Breast epithelium (tissue), 4 donors: ENCODE data around the gene DLEC1. TPM values are rescaled to one million over a fixed set of nuclear protein-coding genes. Genes with fewer than 3 reads are reported as not detected.

Experiments
- DNase-seq, 2 donors: peaks; one replicate each; pipeline ENCODE4 v3.0.0-alpha.2; 2019; ENCODE audit warnings: low spot score in 2 of 2
- H3K27ac ChIP-seq, 2 donors: fragments of 200-600 bp; sonication (generic) in 1 of 2; one replicate each; pipeline ENCODE4 v1.5.1; 2016 to 2019; ENCODE audit warnings: mild to moderate bottlenecking in 1 of 2
- H3K27me3 ChIP-seq, 2 donors: fragments of 200-600 bp; sonication (generic) in 1 of 2; one replicate each; pipeline versions ENCODE4 v1.5.1 to v1.6.0; 2017 to 2019; ENCODE audit warnings: control low read depth in 1 of 2, mild to moderate bottlenecking in 1 of 2
- H3K36me3 ChIP-seq: fragments of 200-600 bp; one replicate; pipeline ENCODE4 v1.5.1; 2019
- H3K4me1 ChIP-seq, 2 donors: fragments of 200-600 bp; sonication (generic); one replicate each; pipeline ENCODE4 v1.5.1; 2016 to 2019; ENCODE audit warnings: control low read depth in 1 of 2
- H3K4me3 ChIP-seq, 3 donors: fragments of 200-600 bp; sonication (generic); 1 replicate in 2 of 3; 2 replicates in 1 of 3; pipeline ENCODE4 v1.5.1; 2016 to 2019; ENCODE audit warnings: mild to moderate bottlenecking in 3 of 3, moderate library complexity in 2 of 3
- H3K9me3 ChIP-seq, 2 donors: fragments of 200-600 bp; sonication (generic) in 1 of 2; one replicate each; pipeline ENCODE4 v1.5.1; 2016 to 2019; ENCODE audit warnings: control low read depth in 1 of 2
- POLR2A ChIP-seq: fragments of 450-650 bp; IDR thresholded peaks from one replicate; pipeline ENCODE4 v1.6.1; 2016; ENCODE audit warnings: antibody characterized with exemption, mild to moderate bottlenecking, moderate library complexity
- POLR2AphosphoS5 ChIP-seq, 3 donors: sonication (generic); formaldehyde crosslinking; IDR thresholded peaks; one replicate each; pipeline ENCODE4 v1.6.1; 2017; ENCODE audit warnings: antibody characterized with exemption in 3 of 3
- intact Hi-C: fragments of 100-400 bp; cut with DNase I; formaldehyde crosslinking; loops from one replicate; pipeline ENCODE4 v1.15.1; 2023; ENCODE audit warnings: low total_unique reads
- total RNA-seq, 3 donors: library from RNA; depleted of rRNA; stranded (reverse); fragments of >200 nt; gene quantifications; one replicate each; pipeline ENCODE4 v1.1.0, GENCODE V29; 2016
- TF ChIP-seq, protein P1 (sequence below), 3 donors: fragments of 450-650 bp; IDR thresholded peaks; one replicate each; pipeline ENCODE4 v1.5.1; 2016 to 2017; ENCODE audit warnings: antibody characterized with exemption in 3 of 3, mild to moderate bottlenecking in 3 of 3, moderate library complexity in 3 of 3

DLEC1 gene
- total RNA-seq, 3 donors from 2014 or later, result 0.98 to 2.0 (median 1.1) TPM

DNA sequence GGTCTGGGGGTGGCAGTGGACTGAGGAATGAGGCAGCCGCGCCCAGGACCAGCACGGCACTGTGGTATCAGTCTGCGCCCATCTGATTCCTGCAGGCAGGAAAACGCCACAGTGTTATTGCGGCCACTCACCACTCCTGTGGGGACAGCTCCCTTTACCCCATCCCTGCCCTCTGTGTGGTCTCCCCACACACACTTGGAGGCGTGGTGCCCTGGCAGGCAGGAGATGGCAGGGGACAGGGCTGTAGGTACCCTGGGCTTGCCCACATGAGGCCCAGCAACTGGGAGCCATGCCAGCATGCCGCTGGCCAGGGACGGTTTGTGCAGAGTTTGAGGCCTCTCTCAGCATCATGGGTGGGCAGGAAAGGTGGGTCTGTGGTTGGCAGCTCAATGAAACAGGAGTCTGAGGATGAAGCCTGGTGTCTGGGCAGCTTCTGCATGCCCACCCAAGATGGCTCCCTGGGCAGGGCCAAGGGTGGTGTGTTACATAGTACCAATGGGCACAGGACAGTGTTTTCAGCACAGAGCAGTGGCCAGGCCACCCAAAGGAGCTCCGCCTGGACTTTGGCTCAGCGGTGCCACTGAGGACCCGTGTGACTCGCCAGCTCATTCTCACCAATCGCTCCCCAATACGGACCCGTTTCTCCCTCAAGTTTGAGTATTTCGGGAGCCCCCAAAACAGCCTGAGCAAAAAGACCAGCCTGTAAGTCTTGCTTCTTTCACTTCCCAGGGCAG, 70.7 kb downstream of the DLEC1 start:
- H3K4me3 ChIP-seq, result no peak overlapping the region
- peak in 1 of 2 donors; percentile 36 for DNase-seq
- intact Hi-C loops, result no loop called here
- H3K4me1 ChIP-seq, result no peaks in the 10 kb centered on the region
- H3K27me3 ChIP-seq, result no peaks in the 10 kb centered on the region
- no peaks in the 10 kb centered on the region for H3K36me3 ChIP-seq
- H3K27ac ChIP-seq, result no peak overlapping the region
- TF ChIP-seq POLR2A, result no peak
- TF ChIP-seq, protein P1, sequence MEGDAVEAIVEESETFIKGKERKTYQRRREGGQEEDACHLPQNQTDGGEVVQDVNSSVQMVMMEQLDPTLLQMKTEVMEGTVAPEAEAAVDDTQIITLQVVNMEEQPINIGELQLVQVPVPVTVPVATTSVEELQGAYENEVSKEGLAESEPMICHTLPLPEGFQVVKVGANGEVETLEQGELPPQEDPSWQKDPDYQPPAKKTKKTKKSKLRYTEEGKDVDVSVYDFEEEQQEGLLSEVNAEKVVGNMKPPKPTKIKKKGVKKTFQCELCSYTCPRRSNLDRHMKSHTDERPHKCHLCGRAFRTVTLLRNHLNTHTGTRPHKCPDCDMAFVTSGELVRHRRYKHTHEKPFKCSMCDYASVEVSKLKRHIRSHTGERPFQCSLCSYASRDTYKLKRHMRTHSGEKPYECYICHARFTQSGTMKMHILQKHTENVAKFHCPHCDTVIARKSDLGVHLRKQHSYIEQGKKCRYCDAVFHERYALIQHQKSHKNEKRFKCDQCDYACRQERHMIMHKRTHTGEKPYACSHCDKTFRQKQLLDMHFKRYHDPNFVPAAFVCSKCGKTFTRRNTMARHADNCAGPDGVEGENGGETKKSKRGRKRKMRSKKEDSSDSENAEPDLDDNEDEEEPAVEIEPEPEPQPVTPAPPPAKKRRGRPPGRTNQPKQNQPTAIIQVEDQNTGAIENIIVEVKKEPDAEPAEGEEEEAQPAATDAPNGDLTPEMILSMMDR (IDR thresholded peaks at IDR 0.05), result no peak
- no peaks in the 10 kb centered on the region for H3K9me3 ChIP-seq

DNA sequence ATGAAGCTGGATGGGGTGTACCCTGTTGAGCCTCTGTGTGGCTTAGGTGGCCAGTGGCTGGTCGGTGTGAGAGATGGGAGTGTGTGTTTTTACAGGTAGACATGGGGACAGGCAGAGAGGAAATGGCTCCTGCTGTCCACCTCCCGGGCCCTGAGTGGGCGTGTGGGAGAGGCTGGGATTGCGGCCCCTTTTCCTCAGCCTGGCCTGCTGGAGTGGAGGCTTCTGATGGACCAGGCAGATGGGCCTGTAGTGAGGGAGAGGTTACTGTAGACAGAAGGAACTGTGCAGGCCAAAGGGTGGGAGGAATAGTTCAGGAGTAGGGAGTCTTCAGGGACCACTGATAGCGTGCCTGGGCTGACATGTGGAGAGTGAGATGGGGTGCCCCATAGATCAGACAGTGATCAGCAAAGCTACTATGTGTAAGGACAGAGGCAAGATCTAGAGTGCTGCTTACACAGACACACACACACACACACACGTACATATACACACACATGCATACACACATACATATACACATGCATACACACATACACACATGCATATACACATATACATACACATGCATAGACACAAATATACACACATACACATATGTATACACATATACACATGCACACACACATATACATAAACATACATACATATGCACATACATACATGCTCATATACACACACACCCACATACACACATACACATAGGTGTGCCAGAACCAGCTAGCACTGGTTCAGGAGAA, 71.5 kb downstream of the DLEC1 start:
- Histone ChIP-seq H3K27me3 (no peaks in the 10 kb centered on the region), H3K27ac (no peak overlapping the region), H3K9me3 (no peaks in the 10 kb centered on the region), H3K4me1 (no peaks in the 10 kb centered on the region), H3K36me3 (no peaks in the 10 kb centered on the region), H3K4me3 (no peak overlapping the region)
- intact Hi-C loops, result no loop called here
- TF ChIP-seq POLR2A (no peak), POLR2AphosphoS5 (IDR thresholded peaks at IDR 0.05) (no peak)
- TF ChIP-seq, protein P1 (IDR thresholded peaks at IDR 0.05), result no peak
- DNase-seq, result peak in 1 of 2 donors; percentile 31

DNA sequence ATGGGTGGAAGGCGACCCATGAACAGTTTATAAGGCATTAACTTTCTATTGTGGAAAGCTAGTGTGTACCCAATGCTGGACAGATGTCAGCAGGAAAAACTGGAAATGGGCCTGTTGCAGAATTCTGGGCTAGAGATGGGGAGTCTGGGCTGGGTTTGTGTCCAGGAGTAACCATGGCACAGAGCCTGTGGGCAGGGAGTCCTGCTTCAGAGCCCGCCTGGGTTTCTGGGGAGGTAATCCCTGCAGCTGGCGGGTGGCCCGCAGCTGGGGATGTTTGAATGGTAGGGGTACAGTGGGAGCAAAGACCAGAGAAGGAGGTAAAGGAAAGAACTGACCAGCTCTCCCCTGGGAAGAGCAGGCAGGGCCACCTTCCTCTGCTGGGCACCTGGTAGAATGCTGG, 72.2 kb downstream of the DLEC1 start:
- no peaks in the 10 kb centered on the region for H3K27me3 ChIP-seq
- intact Hi-C loops, result no loop called here
- peak in 1 of 2 donors; percentile 39 for DNase-seq
- H3K9me3 ChIP-seq, result no peaks in the 10 kb centered on the region
- no peaks in the 10 kb centered on the region for H3K4me1 ChIP-seq
- H3K27ac ChIP-seq, result no peak overlapping the region
- no peak overlapping the region for H3K4me3 ChIP-seq
- no peak for TF ChIP-seq POLR2A
- H3K36me3 ChIP-seq, result no peaks in the 10 kb centered on the region

DNA sequence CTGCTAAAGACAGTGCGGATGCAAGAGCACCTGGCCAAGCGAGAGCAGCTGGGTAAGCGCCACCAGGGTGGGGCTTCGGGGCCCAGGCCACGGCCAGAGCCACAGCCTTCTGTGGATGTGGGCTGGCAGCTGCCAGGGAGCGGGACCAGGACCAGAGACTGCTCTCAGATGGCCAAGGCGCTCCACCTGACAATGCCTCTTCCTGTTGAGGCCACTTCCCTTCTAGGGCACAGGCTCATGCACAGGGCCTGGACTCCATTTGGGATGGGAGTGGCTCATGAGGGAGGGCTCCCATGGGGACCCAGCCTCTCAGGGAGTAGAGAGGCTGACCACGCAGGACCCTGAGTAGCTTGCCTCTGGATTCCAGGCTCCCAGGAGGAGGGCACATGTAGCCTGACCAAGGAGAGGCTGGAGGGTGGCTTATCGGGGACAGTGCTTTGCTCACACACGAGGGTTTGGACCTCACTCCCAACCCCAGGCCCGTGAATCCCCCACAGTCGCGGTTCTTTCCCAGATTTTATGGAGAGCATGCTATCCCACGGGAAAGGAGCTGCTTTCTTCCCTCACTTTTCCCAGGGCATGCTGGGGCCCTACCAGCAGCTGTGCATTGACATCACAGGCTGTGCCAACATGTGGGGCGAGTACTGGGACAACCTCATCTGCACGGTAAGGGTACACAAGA, 72.8 kb downstream of the DLEC1 start:
- H3K4me1 ChIP-seq, result no peaks in the 10 kb centered on the region
- intact Hi-C loops, result no loop called here

DNA sequence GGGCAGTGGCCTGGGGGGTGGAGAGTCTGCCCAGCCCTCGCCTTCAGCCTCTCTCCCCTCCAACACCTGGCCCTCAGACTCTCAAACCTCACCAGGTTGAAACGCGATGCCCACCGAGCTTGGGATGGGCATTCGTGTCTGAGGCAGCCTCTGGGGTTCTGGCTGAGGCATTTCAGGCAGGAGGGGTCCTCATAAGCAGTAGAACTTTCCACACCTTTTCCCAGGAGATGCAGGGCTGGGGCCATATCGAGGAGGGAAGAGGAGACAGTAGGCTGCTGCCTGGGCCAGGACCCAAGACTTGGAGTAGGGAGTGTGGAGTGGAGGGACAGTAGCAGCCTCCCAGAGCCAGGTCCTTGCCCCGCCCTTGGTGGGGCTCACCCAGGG, 73.4 kb downstream of the DLEC1 start:
- intact Hi-C loops, result no loop called here
- Histone ChIP-seq H3K27ac (no peak overlapping the region), H3K36me3 (no peaks in the 10 kb centered on the region), H3K4me3 (no peak overlapping the region), H3K9me3 (no peaks in the 10 kb centered on the region), H3K27me3 (no peaks in the 10 kb centered on the region), H3K4me1 (no peaks in the 10 kb centered on the region)
- TF ChIP-seq POLR2A (no peak), POLR2AphosphoS5 (IDR thresholded peaks at IDR 0.05) (no peak)
- TF ChIP-seq, protein P1 (IDR thresholded peaks at IDR 0.05), result no peak
- peak in 1 of 2 donors; percentile 48 for DNase-seq

More for the DNA sequence above, 72.8 kb downstream of the DLEC1 start:
- Histone ChIP-seq H3K36me3 (no peaks in the 10 kb centered on the region), H3K27me3 (no peaks in the 10 kb centered on the region), H3K27ac (no peak overlapping the region), H3K9me3 (no peaks in the 10 kb centered on the region), H3K4me3 (no peak overlapping the region)
- peak in 1 of 2 donors; percentile 35 for DNase-seq
- TF ChIP-seq, protein P1 (IDR thresholded peaks at IDR 0.05), result no peak
- TF ChIP-seq POLR2A (no peak), POLR2AphosphoS5 (IDR thresholded peaks at IDR 0.05) (no peak)
